Kidney (tissue), 14 donors: ENCODE measurements around the gene SMIM11. TPM values are rescaled to one million over a fixed set of nuclear protein-coding genes. Genes with fewer than 3 reads are reported as not detected.

Experiments used
- DNase-seq, 5 donors: peaks; one replicate each; pipeline ENCODE4 v3.0.0-alpha.2; 2013 to 2020
- FAIRE-seq: peaks from 2 replicates; lab custom pipeline; 2012; peaks lifted over from hg19 to GRCh38; lab: Jason Lieb, UNC
- H3K27ac ChIP-seq, 2 donors: one replicate each; pipeline ENCODE4 v1.7.0; 2013; ENCODE audit warnings: low read depth in 2 of 2, low read length in 2 of 2, inconsistent platforms in 1 of 2
- H3K27me3 ChIP-seq: one replicate; pipeline ENCODE4 v1.7.1; 2013; ENCODE audit warnings: low read length, inconsistent platforms; ENCODE audit not compliant: control insufficient read depth, insufficient read depth
- H3K36me3 ChIP-seq, 3 donors: one replicate each; pipeline versions ENCODE4 v1.7.0 to v1.7.1; 2013; ENCODE audit warnings: low read length in 3 of 3, control low read depth in 1 of 3, inconsistent platforms in 1 of 3; ENCODE audit not compliant: insufficient read depth in 3 of 3, control insufficient read depth in 2 of 3
- H3K4me1 ChIP-seq, 3 donors: one replicate each; pipeline versions ENCODE4 v1.7.0 to v1.7.1; 2013; ENCODE audit warnings: low read length in 3 of 3, inconsistent platforms in 1 of 3, low read depth in 1 of 3; ENCODE audit not compliant: control insufficient read depth in 2 of 3, insufficient read depth in 2 of 3
- H3K4me3 ChIP-seq, 3 donors: one replicate each; pipeline versions ENCODE4 v1.7.0 to v1.8.1; 2013; ENCODE audit warnings: low read length in 3 of 3, control low read depth in 1 of 3, inconsistent platforms in 1 of 3
- H3K9ac ChIP-seq, 3 donors: one replicate each; pipeline versions ENCODE4 v1.7.0 to v1.7.1; 2013; ENCODE audit warnings: low read length in 3 of 3, control low read depth in 1 of 3, inconsistent platforms in 1 of 3
- H3K9me3 ChIP-seq, 3 donors: one replicate each; pipeline versions ENCODE4 v1.7.0 to v1.7.1; 2013; ENCODE audit warnings: low read length in 3 of 3, control low read depth in 1 of 3, inconsistent platforms in 1 of 3; ENCODE audit not compliant: control insufficient read depth in 2 of 3, insufficient read depth in 1 of 3
- intact Hi-C: fragments of 100-400 bp; cut with DNase I; formaldehyde crosslinking; loops from one replicate; pipeline ENCODE4 v1.11.1; 2022
- polyA plus RNA-seq: library from polyadenylated mRNA; stranded (reverse); fragments of 350-450 nt; fragmentation: Illumina TruSeq; extraction: RNeasy Lipid Tissue Mini Kit (QIAGEN cat#74804); gene quantifications from one replicate; pipeline ENCODE4 v1.2.3, GENCODE V29; 2014; ENCODE audit warnings: low read depth, low replicate concordance; ENCODE audit not compliant: insufficient read depth
- total RNA-seq: library from RNA; stranded (reverse); fragmentation: NEBNext Ultra II Directional; extraction: Animal tissue kit (Norgen Biotek cat#: 25700); gene quantifications from one replicate; pipeline ENCODE4 v1.2.1, GENCODE V29; 2021
- TF ChIP-seq, protein P1 (sequence below): IDR thresholded peaks from 3 replicates; pipeline ENCODE4 v1.5.1; 2012; ENCODE audit warnings: mild to moderate bottlenecking, moderate library complexity, borderline replicate concordance; ENCODE audit not compliant: insufficient read depth; ENCODE audit errors: extremely low read depth
- donor health status: control.
- donor health status: control.
- donor health status: control.
- donor health status: control.
- donor health status: control.
- donor health status: DM: yes; HTN: yes; CAD: no.
- donor health status: Normal renal cell carcinoma (clear cell type).

SMIM11 gene
- total and polyA plus RNA-seq, 2 donors from 2014 or later: 2.6 to 6.7 TPM

DNA sequence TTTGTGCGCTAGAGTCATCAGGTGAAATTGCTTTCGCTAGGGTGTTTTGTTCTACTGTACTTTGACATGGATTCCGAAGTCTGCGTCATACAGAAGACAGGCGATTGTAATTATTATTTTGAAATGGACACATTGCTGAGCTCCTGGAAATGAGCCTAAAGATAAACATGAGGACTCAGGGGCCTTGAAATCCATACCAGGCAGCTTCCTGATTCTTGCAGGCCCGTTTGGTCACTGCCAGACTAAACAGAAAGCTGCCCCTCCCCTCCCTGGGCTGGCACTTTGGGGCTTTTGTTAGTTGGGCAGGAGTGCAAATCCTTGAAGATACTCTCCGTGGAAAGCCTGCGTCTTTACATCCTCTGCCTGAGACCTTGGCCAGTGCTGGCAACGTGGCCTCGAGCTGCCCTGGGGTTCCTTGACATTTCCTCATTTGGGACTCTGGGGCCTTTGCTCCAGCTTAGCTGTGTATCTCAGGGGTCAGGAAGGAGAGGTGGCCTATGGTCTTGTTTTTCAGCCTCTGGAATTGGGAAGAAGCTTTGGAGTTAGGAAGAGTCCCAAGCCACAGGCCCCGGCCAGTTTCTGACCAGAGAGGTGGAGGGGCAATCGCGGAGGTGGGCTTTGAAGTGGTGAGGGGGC is 38.4 kb upstream of the SMIM11 start:
- intact Hi-C loops: no loop called here
- no peak overlapping the region for H3K4me3 ChIP-seq
- H3K9me3 ChIP-seq: no peaks in the 10 kb centered on the region
- FAIRE-seq (no peak), DNase-seq (peak in 1 of 5 donors; percentile 29)
- H3K27me3 ChIP-seq: no peaks in the 10 kb centered on the region
- no peak overlapping the region for H3K9ac ChIP-seq
- H3K27ac ChIP-seq: no peak overlapping the region
- H3K36me3 ChIP-seq: no peaks in the 10 kb centered on the region
- TF ChIP-seq, protein P1, sequence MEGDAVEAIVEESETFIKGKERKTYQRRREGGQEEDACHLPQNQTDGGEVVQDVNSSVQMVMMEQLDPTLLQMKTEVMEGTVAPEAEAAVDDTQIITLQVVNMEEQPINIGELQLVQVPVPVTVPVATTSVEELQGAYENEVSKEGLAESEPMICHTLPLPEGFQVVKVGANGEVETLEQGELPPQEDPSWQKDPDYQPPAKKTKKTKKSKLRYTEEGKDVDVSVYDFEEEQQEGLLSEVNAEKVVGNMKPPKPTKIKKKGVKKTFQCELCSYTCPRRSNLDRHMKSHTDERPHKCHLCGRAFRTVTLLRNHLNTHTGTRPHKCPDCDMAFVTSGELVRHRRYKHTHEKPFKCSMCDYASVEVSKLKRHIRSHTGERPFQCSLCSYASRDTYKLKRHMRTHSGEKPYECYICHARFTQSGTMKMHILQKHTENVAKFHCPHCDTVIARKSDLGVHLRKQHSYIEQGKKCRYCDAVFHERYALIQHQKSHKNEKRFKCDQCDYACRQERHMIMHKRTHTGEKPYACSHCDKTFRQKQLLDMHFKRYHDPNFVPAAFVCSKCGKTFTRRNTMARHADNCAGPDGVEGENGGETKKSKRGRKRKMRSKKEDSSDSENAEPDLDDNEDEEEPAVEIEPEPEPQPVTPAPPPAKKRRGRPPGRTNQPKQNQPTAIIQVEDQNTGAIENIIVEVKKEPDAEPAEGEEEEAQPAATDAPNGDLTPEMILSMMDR: no peak
- H3K4me1 ChIP-seq: no peaks in the 10 kb centered on the region

DNA sequence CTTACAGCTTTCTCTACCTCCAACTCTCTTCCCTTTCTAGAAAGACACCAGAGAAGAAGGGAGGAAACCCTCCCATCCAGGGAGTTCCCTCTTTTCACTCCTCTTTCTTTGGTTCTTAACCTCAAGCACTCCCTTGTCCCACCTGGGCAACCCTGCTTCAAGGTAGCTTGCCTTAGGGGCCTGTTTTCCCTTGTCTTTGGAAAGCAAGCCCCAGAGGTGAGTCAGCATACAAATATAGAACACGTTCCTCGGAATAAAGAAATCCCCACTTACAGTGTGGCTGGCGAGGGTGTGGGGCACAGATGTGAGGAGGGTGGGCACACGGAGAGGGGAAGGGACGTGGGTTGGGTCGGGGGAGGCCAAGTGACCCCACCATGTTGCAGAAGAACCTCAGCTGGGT is 37.6 kb upstream of the SMIM11 start:
- no peak overlapping the region for H3K4me3 ChIP-seq
- H3K9ac ChIP-seq: no peak overlapping the region
- no peak for FAIRE-seq
- intact Hi-C loops: no loop called here
- no peak overlapping the region for H3K27ac ChIP-seq
- TF ChIP-seq, protein P1: no peak
- H3K27me3 ChIP-seq: no peaks in the 10 kb centered on the region
- H3K4me1 ChIP-seq: no peaks in the 10 kb centered on the region
- no peaks in the 10 kb centered on the region for H3K36me3 ChIP-seq
- peak in 1 of 5 donors; percentile 22 for DNase-seq
- no peaks in the 10 kb centered on the region for H3K9me3 ChIP-seq

GRCh38 chr21:34338226-34338625 is 37.1 kb upstream of the SMIM11 start:
- intact Hi-C loops: no loop called here
- Histone ChIP-seq H3K27ac (no peak overlapping the region), H3K4me3 (no peak overlapping the region), H3K27me3 (no peaks in the 10 kb centered on the region), H3K9me3 (no peaks in the 10 kb centered on the region), H3K36me3 (no peaks in the 10 kb centered on the region), H3K4me1 (no peaks in the 10 kb centered on the region), H3K9ac (no peak overlapping the region)
- DNase-seq (no peak), FAIRE-seq (no peak)
- TF ChIP-seq, protein P1: no peak

GRCh38 chr21:34340061-34340460 is 35.2 kb upstream of the SMIM11 start:
- Histone ChIP-seq H3K9me3 (no peaks in the 10 kb centered on the region), H3K9ac (no peak overlapping the region), H3K4me3 (no peak overlapping the region), H3K27me3 (no peaks in the 10 kb centered on the region), H3K4me1 (no peaks in the 10 kb centered on the region), H3K36me3 (no peaks in the 10 kb centered on the region), H3K27ac (no peak overlapping the region)
- FAIRE-seq: no peak
- intact Hi-C loops: no loop called here
- TF ChIP-seq, protein P1: no peak
- no peak for DNase-seq
